ENCODE measurements around the gene CACNA1A. TPM values are rescaled to one million over a fixed set of nuclear protein-coding genes. Genes with fewer than 3 reads are reported as not detected.

The CACNA1A gene
- total RNA-seq, 1 donor from 2014 or later = 0.44 TPM

GRCh38 chr19:13313875-13314274, 192.4 kb downstream of the CACNA1A start:
- H3K27me3 ChIP-seq (ENCODE audit: low read depth) = peaks cover 17% of the 10 kb centered on the region
- no peak overlapping the region for H3K27ac ChIP-seq (replicated peaks)
- no peaks in the 10 kb centered on the region for H3K36me3 ChIP-seq
- intact Hi-C loops (cut with micrococcal nuclease) = no loop called here
- no peak for TF ChIP-seq CTCF (IDR thresholded peaks at IDR 0.05; ENCODE audit: borderline replicate concordance)
- H3K4me3 ChIP-seq = no peak overlapping the region
- peaks cover 41% of the 10 kb centered on the region for H3K9me3 ChIP-seq (replicated peaks)
- no peak for DNase-seq
- H3K4me1 ChIP-seq = no peaks in the 10 kb centered on the region

GRCh38 chr19:13309864-13310263, 196.4 kb downstream of the CACNA1A start:
- DNase-seq = no peak
- H3K27ac ChIP-seq (replicated peaks) = no peak overlapping the region
- peaks cover 39% of the 10 kb centered on the region for H3K27me3 ChIP-seq (ENCODE audit: low read depth)
- no peaks in the 10 kb centered on the region for H3K4me1 ChIP-seq
- intact Hi-C loops (cut with micrococcal nuclease) = no loop called here
- TF ChIP-seq CTCF (IDR thresholded peaks at IDR 0.05; ENCODE audit: borderline replicate concordance) = no peak
- H3K36me3 ChIP-seq = no peaks in the 10 kb centered on the region
- H3K9me3 ChIP-seq (replicated peaks) = peaks cover 32% of the 10 kb centered on the region
- H3K4me3 ChIP-seq = no peak overlapping the region

- intact Hi-C loops (cut with micrococcal nuclease) = no loop called here
- no peaks in the 10 kb centered on the region for H3K4me1 ChIP-seq
- H3K27me3 ChIP-seq (ENCODE audit: low read depth) = peaks cover 94% of the 10 kb centered on the region
- no peak overlapping the region for H3K27ac ChIP-seq (replicated peaks)
- no peaks in the 10 kb centered on the region for H3K9me3 ChIP-seq (replicated peaks)
- DNase-seq = no peak
- H3K36me3 ChIP-seq = no peaks in the 10 kb centered on the region
- no peak for TF ChIP-seq CTCF (IDR thresholded peaks at IDR 0.05; ENCODE audit: borderline replicate concordance)
- no peak overlapping the region for H3K4me3 ChIP-seq
Measured at GRCh38 chr19:13303381-13304129, 202.7 kb downstream of the CACNA1A start.

- no peak overlapping the region for H3K4me3 ChIP-seq
- no peak overlapping the region for H3K27ac ChIP-seq (replicated peaks)
- TF ChIP-seq CTCF (IDR thresholded peaks at IDR 0.05; ENCODE audit: borderline replicate concordance) = no peak
- DNase-seq = no peak
- peaks cover 94% of the 10 kb centered on the region for H3K27me3 ChIP-seq (ENCODE audit: low read depth)
- no peaks in the 10 kb centered on the region for H3K4me1 ChIP-seq
- no peaks in the 10 kb centered on the region for H3K36me3 ChIP-seq
- intact Hi-C loops (cut with micrococcal nuclease) = no loop called here
- no peaks in the 10 kb centered on the region for H3K9me3 ChIP-seq (replicated peaks)
Measured at GRCh38 chr19:13302526-13303270, 203.6 kb downstream of the CACNA1A start.

- Histone ChIP-seq H3K4me1 (no peaks in the 10 kb centered on the region), H3K27me3 (ENCODE audit: low read depth) (peaks cover 99% of the 10 kb centered on the region), H3K9me3 (replicated peaks) (no peaks in the 10 kb centered on the region), H3K4me3 (no peak overlapping the region), H3K27ac (replicated peaks) (no peak overlapping the region), H3K36me3 (no peaks in the 10 kb centered on the region)
- intact Hi-C loops (cut with micrococcal nuclease) = no loop called here
- no peak for DNase-seq
- TF ChIP-seq CTCF (IDR thresholded peaks at IDR 0.05; ENCODE audit: borderline replicate concordance) = no peak
Measured at GRCh38 chr19:13301627-13302334, 204.5 kb downstream of the CACNA1A start.

Data from left ventricle myocardium inferior (tissue), 1 donor.